HCT116 (cell line): ENCODE results near the gene CALML3. TPM values are rescaled to one million over a fixed set of nuclear protein-coding genes. Genes with fewer than 3 reads are reported as not detected.

Experiments used
- ATAC-seq: fragments of 200-7000 bp; cut with Tn5 transposase; 2 replicates; pipeline ENCODE4 v1.9.1; 2020; ENCODE audit warnings: mild to moderate bottlenecking, moderate library complexity
- BruUV-seq: library from RNA; stranded (reverse); fragments of 400-500 nt; replicated peaks from 2 replicates; lab custom pipeline; 2021; lab: Mats Ljungman, UMichigan
- CTCF ChIA-PET: fragments of 300-600 bp; sonication (Branson Sonifier 250); formaldehyde crosslinking; loops from one replicate; lab custom pipeline; 2021; ENCODE audit warnings: antibody characterized with exemption; lab: Charles Lee
- POLR2A ChIA-PET: fragments of 300-600, 350-600 bp; sonication (Branson Sonifier 250); formaldehyde crosslinking; loops from one replicate; lab custom pipeline; 2021; ENCODE audit warnings: antibody characterized with exemption; lab: Charles Lee
- RAD21 ChIA-PET, 2 experiments: fragments of 300-600 bp; sonication (Branson Sonifier 250); formaldehyde crosslinking; loops; one replicate each; lab custom pipeline; 2023; ENCODE audit warnings: low total read pairs in 2 of 2; ENCODE audit not compliant: uncharacterized antibody in 2 of 2, unreplicated experiment in 2 of 2, low non-redundant PET in 1 of 2; lab: Charles Lee
- DNase-seq: peaks from one replicate; pipeline ENCODE4 v3.0.0-alpha.2; 2010; ENCODE audit warnings: low read depth, low spot score
- H2AFZ ChIP-seq: fragments of 200-600 bp; shearing (Covaris generic), sonication (generic); 2 replicates; pipeline ENCODE4 v1.6.1; 2017; ENCODE audit warnings: low read depth, mixed run types, mixed read lengths, antibody characterized with exemption, low read length; ENCODE audit not compliant: poor library complexity, severe bottlenecking
- H3K27ac ChIP-seq: 2 replicates; pipeline ENCODE4 v1.5.1; 2012; ENCODE audit warnings: low read depth, low read length
- H3K27me3 ChIP-seq: fragments of 200-600 bp; sonication (generic); 2 replicates; pipeline ENCODE4 v1.6.1; 2016; ENCODE audit warnings: mixed run types, low read length, mixed read lengths; ENCODE audit not compliant: insufficient read depth
- H3K36me3 ChIP-seq, 2 experiments: fragments of 200-500 bp in 1 of 2; fragments of 200-600 bp in 1 of 2; sonication (Bioruptor generic) in 1 of 2; sonication (generic) in 1 of 2; 2 replicates each; pipeline versions ENCODE4 v1.5.1 to v1.6.1; 2014 to 2016; ENCODE audit warnings: low read length in 2 of 2, inconsistent platforms in 1 of 2, mixed read lengths in 1 of 2, mixed run types in 1 of 2; ENCODE audit not compliant: insufficient read depth in 2 of 2, control insufficient read depth in 1 of 2
- H3K4me1 ChIP-seq, 2 experiments: fragments of 200-600 bp in 1 of 2; sonication (generic) in 1 of 2; 2 replicates each; pipeline versions ENCODE4 v1.5.1 to v1.6.1; 2012 to 2017; ENCODE audit warnings: low read length in 2 of 2, inconsistent platforms in 1 of 2, mild to moderate bottlenecking in 1 of 2, mixed read lengths in 1 of 2, mixed run types in 1 of 2, moderate library complexity in 1 of 2; ENCODE audit not compliant: insufficient read depth in 2 of 2, control insufficient read depth in 1 of 2
- H3K4me2 ChIP-seq: fragments of 200-600 bp; sonication (generic); 2 replicates; pipeline ENCODE4 v1.6.1; 2017; ENCODE audit warnings: mixed run types, low read length, mixed read lengths
- H3K4me3 ChIP-seq, 2 experiments: fragments of 200-600 bp in 1 of 2; sonication (generic) in 1 of 2; replicated peaks in 1 of 2; 2 replicates each; pipeline ENCODE4 v1.5.1; 2011 to 2016; ENCODE audit warnings: low read length in 2 of 2, control low read depth in 1 of 2, low read depth in 1 of 2, mild to moderate bottlenecking in 1 of 2, mixed read lengths in 1 of 2, mixed run types in 1 of 2
- H3K79me2 ChIP-seq: fragments of 200-600 bp; sonication (generic); 2 replicates; pipeline ENCODE4 v1.6.1; 2017; ENCODE audit warnings: mild to moderate bottlenecking, mixed run types, low read length, moderate library complexity, mixed read lengths; ENCODE audit not compliant: insufficient read depth
- H3K9ac ChIP-seq: fragments of 200-600 bp; sonication (generic); 2 replicates; pipeline ENCODE4 v1.6.1; 2016; ENCODE audit warnings: low read length, mixed read lengths
- H3K9me2 ChIP-seq: fragments of 200-600 bp; sonication (generic), shearing (Covaris generic); 2 replicates; pipeline ENCODE4 v1.6.1; 2017; ENCODE audit warnings: mixed run types, mild to moderate bottlenecking, moderate library complexity; ENCODE audit not compliant: insufficient read depth
- H3K9me3 ChIP-seq, 2 experiments: fragments of 200-500 bp in 1 of 2; fragments of 200-600 bp in 1 of 2; sonication (Bioruptor generic) in 1 of 2; sonication (generic) in 1 of 2; 2 replicates each; pipeline ENCODE4 v1.6.1; 2014 to 2017; ENCODE audit warnings: low read length in 2 of 2, mixed read lengths in 2 of 2, inconsistent platforms in 1 of 2, low read depth in 1 of 2, mild to moderate bottlenecking in 1 of 2, mixed run types in 1 of 2, moderate library complexity in 1 of 2; ENCODE audit not compliant: control insufficient read depth in 1 of 2, insufficient read depth in 1 of 2
- H4K20me1 ChIP-seq: fragments of 200-600 bp; sonication (generic), shearing (Covaris generic); 2 replicates; pipeline ENCODE4 v1.6.1; 2017; ENCODE audit warnings: mixed run types, mild to moderate bottlenecking, moderate library complexity; ENCODE audit not compliant: insufficient read depth
- ATF3 ChIP-seq: IDR thresholded peaks from 2 replicates; pipeline ENCODE4 v1.6.1; 2012
- CTCF ChIP-seq, 3 experiments: fragments of 200-600 bp in 1 of 3; sonication (generic) in 1 of 3; IDR thresholded peaks in 2 of 3; conservative IDR thresholded peaks in 1 of 3; 2 replicates each; pipeline ENCODE4 v1.5.1; 2012 to 2017; ENCODE audit warnings: low read depth in 2 of 3, low read length in 2 of 3, antibody characterized with exemption in 1 of 3, borderline replicate concordance in 1 of 3, control low read depth in 1 of 3, mild to moderate bottlenecking in 1 of 3, mixed read lengths in 1 of 3, mixed run types in 1 of 3, moderate library complexity in 1 of 3; ENCODE audit not compliant: insufficient read depth in 1 of 3
- ELF1 ChIP-seq: IDR thresholded peaks from 2 replicates; pipeline ENCODE4 v1.6.1; 2012; ENCODE audit warnings: low read depth, borderline replicate concordance
- EZH2 ChIP-seq: fragments of 200-600 bp; sonication (generic); IDR thresholded peaks from 2 replicates; pipeline ENCODE4 v1.6.1; 2017; ENCODE audit warnings: antibody characterized with exemption, mixed run types
- EZH2phosphoT487 ChIP-seq: fragments of 200-600 bp; IDR thresholded peaks from 2 replicates; pipeline ENCODE4 v1.6.1; 2018; ENCODE audit warnings: antibody characterized with exemption, borderline replicate concordance
- FOSL1 ChIP-seq: IDR thresholded peaks from 2 replicates; pipeline ENCODE4 v1.6.1; 2012; ENCODE audit warnings: low read depth
- JUND ChIP-seq: IDR thresholded peaks from 2 replicates; pipeline ENCODE4 v1.6.1; 2012
- POLR2AphosphoS5 ChIP-seq: IDR thresholded peaks from 2 replicates; pipeline ENCODE4 v1.6.1; 2011; ENCODE audit warnings: mild to moderate bottlenecking, low read depth, low read length, moderate library complexity
- RAD21 ChIP-seq: IDR thresholded peaks from 2 replicates; pipeline ENCODE4 v1.6.1; 2012; ENCODE audit warnings: low read depth, mild to moderate bottlenecking
- TCF7L2 ChIP-seq: IDR thresholded peaks from 2 replicates; pipeline ENCODE4 v1.7.0; 2011; ENCODE audit warnings: borderline replicate concordance, inconsistent platforms; ENCODE audit not compliant: insufficient read depth, insufficient read length; ENCODE audit errors: extremely low read depth
- YY1 ChIP-seq: IDR thresholded peaks from 2 replicates; pipeline ENCODE4 v1.6.1; 2011; ENCODE audit warnings: low read length, low read depth, moderate library complexity, mild to moderate bottlenecking; ENCODE audit not compliant: insufficient replicate concordance; ENCODE audit errors: extremely low read depth
- ZNF274 ChIP-seq: fragments of 200-500 bp; sonication (Bioruptor generic); IDR thresholded peaks from 2 replicates; pipeline ENCODE4 v1.6.1; 2014; ENCODE audit warnings: mild to moderate bottlenecking, low read depth, low read length, inconsistent platforms
- intact Hi-C: fragments of 100-400 bp; cut with micrococcal nuclease; formaldehyde crosslinking; loops from 2 replicates; pipeline ENCODE4 v1.10.0; 2022
- total RNA-seq: library from RNA; stranded (reverse); gene quantifications from one replicate; pipeline ENCODE4 v1.2.1, GENCODE V29; 2021; ENCODE audit not compliant: unreplicated experiment

Gene CALML3
- total RNA-seq, 1 experiment from 2014 or later, result not detected

- POLR2A ChIA-PET, result no interaction called here
- intact Hi-C loops, result no loop called here
- no peak for DNase-seq
Measured at GRCh38 chr10:5555881-5556280, 31.1 kb downstream of the CALML3 start.

More at GRCh38 chr10:5555881-5556280, 31.1 kb downstream of the CALML3 start:
- no peak overlapping the region for H3K4me3 ChIP-seq
- CTCF ChIA-PET, result no interaction called here
- H2AFZ ChIP-seq, result no peak overlapping the region
- no peaks in the 10 kb centered on the region for H3K9me2 ChIP-seq
- H3K4me1 ChIP-seq, result peaks cover 4 to 11% of the 10 kb centered on the region in 2 experiments; a peak in 3 of 4 replicates
- no peak overlapping the region for H3K27ac ChIP-seq
- no peak overlapping the region for H3K4me2 ChIP-seq
- no peak for TF ChIP-seq ELF1
- TF ChIP-seq EZH2, result no peak
- no peak for TF ChIP-seq EZH2phosphoT487
- TF ChIP-seq RAD21, result no peak
- no peak for TF ChIP-seq TCF7L2
- no peak for TF ChIP-seq POLR2AphosphoS5
- TF ChIP-seq ATF3, result no peak
- TF ChIP-seq FOSL1, result no peak
- no peak for TF ChIP-seq YY1
- no peak for TF ChIP-seq ZNF274
- TF ChIP-seq CTCF (IDR thresholded peaks at IDR 0.05 in 2 of 3, conservative IDR thresholded peaks at IDR 0.05 in 1 of 3; ENCODE audit: borderline replicate concordance in 1 of 3, insufficient read depth in 1 of 3, low read depth in 2 of 3, low read length in 2 of 3), result no peak
- TF ChIP-seq JUND, result no peak
- H3K79me2 ChIP-seq, result no peaks in the 10 kb centered on the region
- H3K36me3 ChIP-seq, result no peaks in the 10 kb centered on the region
- H3K9me3 ChIP-seq, result no peaks in the 10 kb centered on the region
- no TSS peak for BruUV-seq
- ATAC-seq, result no peak
- no peaks in the 10 kb centered on the region for H3K27me3 ChIP-seq
- no peaks in the 10 kb centered on the region for H4K20me1 ChIP-seq
- no peak overlapping the region for H3K9ac ChIP-seq
- RAD21 ChIA-PET, result no interaction called here
